ENCODE data around the gene CTDNEP1. TPM values are rescaled to one million over a fixed set of nuclear protein-coding genes. Genes with fewer than 3 reads are reported as not detected.

The CTDNEP1 gene
- total and polyA plus RNA-seq, 12 donors: 30.3 to 177 (median 105) TPM

DNA sequence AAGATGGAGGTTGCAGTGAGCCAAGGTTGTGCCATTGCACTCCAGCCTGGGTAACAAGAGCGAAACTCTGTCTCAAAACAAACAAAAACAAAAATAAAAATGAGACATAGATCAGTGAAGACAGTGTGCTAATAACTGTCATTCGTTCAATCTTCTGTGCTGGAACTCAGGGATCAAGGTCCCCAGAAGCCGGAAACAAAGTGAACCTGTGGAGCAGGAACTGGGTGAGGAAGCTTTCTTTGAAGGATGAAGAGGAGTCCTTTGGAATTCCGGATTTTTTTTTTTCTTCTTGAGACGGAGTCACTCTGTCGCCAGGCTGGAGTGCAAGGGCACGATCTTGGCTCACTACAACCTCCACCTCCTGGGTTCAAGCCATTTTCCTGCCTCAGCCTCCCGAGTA, 27.9 kb upstream of the CTDNEP1 start:
- H3K4me1 ChIP-seq (replicated peaks in 1 of 2): peaks cover 18 to 21% of the 10 kb centered on the region in 2 donors
- intact Hi-C loops (cut with DNase I): no loop called here
- H3K4me3 ChIP-seq: no peak overlapping the region
- no peak for DNase-seq
- no peak overlapping the region for H3K27ac ChIP-seq
- WGBS, 4 donors: 74 to 84% (median 79%) methylated on average over 8 of the region's 8 CpGs
- no peak for TF ChIP-seq POLR2A (IDR thresholded peaks at IDR 0.05)
- TF ChIP-seq, protein P1, sequence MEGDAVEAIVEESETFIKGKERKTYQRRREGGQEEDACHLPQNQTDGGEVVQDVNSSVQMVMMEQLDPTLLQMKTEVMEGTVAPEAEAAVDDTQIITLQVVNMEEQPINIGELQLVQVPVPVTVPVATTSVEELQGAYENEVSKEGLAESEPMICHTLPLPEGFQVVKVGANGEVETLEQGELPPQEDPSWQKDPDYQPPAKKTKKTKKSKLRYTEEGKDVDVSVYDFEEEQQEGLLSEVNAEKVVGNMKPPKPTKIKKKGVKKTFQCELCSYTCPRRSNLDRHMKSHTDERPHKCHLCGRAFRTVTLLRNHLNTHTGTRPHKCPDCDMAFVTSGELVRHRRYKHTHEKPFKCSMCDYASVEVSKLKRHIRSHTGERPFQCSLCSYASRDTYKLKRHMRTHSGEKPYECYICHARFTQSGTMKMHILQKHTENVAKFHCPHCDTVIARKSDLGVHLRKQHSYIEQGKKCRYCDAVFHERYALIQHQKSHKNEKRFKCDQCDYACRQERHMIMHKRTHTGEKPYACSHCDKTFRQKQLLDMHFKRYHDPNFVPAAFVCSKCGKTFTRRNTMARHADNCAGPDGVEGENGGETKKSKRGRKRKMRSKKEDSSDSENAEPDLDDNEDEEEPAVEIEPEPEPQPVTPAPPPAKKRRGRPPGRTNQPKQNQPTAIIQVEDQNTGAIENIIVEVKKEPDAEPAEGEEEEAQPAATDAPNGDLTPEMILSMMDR (IDR thresholded peaks at IDR 0.05): no peak
- no peaks in the 10 kb centered on the region for H3K27me3 ChIP-seq
- H3K36me3 ChIP-seq (replicated peaks in 1 of 2): no peaks in the 10 kb centered on the region
- no peaks in the 10 kb centered on the region for H3K9me3 ChIP-seq (replicated peaks in 1 of 3)

DNA sequence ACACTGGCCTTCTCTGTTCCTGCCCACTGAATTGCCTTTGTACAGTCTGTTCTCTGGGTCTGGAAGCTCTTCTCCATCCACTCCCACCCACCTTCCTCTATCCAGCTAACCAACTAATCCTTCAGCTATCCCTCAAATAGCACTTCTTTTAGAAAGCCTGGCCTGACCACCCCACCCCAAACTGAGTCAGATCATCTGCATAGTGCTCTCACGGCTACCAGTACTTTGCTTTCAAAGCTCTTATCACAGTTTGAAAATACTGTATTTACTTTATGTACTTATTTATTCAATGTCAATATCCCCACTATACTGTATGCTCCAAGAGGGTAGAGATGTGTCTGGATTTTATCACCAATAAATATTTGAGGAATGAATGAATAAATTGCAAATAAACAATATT, 15.2 kb upstream of the CTDNEP1 start:
- Histone ChIP-seq H3K27me3 (no peaks in the 10 kb centered on the region), H3K9me3 (replicated peaks in 1 of 3) (no peaks in the 10 kb centered on the region), H3K4me1 (replicated peaks in 1 of 2) (peaks cover 0 to 8% of the 10 kb centered on the region in 2 donors), H3K4me3 (no peak overlapping the region), H3K27ac (no peak overlapping the region), H3K36me3 (replicated peaks in 1 of 2) (no peaks in the 10 kb centered on the region)
- 49 to 64% (median 58%) methylated on average over 1 of the region's 1 CpG for WGBS, 4 donors
- intact Hi-C loops (cut with DNase I): no loop called here
- no peak for DNase-seq
- TF ChIP-seq POLR2A (IDR thresholded peaks at IDR 0.05): no peak
- TF ChIP-seq, protein P1 (IDR thresholded peaks at IDR 0.05): no peak

DNA sequence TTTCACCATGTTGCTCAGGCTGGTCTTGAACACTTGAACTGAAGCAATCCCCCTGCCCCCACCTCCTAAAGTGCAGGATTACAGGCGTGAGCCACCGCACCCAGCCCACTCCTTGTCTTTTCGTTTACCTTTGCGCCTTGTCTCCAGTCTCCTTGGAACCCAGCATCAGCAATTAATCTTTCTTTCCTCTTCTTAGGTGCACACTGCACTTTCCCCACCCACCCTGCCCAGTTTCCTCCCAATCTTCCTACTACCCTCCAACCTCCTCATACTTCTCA, 12.2 kb upstream of the CTDNEP1 start:
- intact Hi-C loops (cut with DNase I): loop anchor here in 1 of 2 donors (5.0 kb wide), 1 partner anchor 39 kb away; no protein-coding TSS in a partner anchor
- H3K27ac ChIP-seq: no peak overlapping the region
- 62 to 75% (median 65%) methylated on average over 4 of the region's 4 CpGs for WGBS, 4 donors
- peaks cover 0 to 3% of the 10 kb centered on the region in 2 donors for H3K36me3 ChIP-seq (replicated peaks in 1 of 2)
- TF ChIP-seq POLR2A (IDR thresholded peaks at IDR 0.05): no peak
- TF ChIP-seq, protein P1 (IDR thresholded peaks at IDR 0.05): no peak
- peak overlapping the region in 1 of 4 donors; percentile 23 for H3K4me3 ChIP-seq
- peaks cover 12 to 21% of the 10 kb centered on the region in 2 donors for H3K4me1 ChIP-seq (replicated peaks in 1 of 2)
- no peaks in the 10 kb centered on the region for H3K27me3 ChIP-seq
- DNase-seq: no peak
- H3K9me3 ChIP-seq (replicated peaks in 1 of 3): no peaks in the 10 kb centered on the region

DNA sequence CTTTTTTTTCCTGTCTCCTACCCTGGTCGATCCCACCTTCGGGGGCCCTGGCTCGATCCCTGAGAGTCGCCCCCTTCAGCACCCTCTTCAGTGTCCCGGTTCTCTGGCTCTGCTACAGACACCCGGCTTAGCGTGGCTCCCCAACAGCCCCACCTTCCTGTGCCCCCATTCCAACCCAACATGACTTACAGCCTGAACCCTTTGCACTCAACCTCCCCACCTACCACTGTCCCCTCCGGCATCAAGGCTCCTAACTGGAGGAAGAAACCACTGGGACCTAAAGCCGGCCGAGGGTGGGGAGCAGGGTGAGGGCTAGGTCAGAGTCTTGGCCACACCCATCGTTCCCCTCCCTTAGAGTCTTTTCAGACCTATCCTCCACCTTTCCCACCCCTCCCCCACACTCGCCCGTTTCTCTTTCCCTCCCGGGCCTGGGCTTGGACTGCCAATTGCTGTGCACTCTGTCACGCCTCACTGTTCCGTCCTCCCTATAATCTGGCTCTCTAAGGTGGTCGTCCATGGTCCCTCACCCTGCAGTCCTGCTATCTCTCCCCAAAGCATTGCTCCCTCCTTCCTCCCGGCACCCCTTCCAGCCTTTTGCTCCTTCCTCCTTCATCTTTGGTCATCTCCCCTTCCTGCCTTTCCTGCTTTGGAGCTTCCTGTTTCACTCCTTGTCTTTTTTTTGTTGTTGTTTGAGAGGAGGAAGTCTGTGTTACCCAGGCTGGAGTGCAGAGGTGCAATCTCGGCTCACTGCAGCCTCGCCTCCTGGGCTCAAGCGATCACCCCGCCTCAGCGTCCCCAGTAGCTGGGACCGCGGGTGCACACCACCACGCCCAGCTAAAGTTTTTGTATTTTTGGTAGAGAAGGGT, 11.6 kb upstream of the CTDNEP1 start:
- no peaks in the 10 kb centered on the region for H3K27me3 ChIP-seq
- intact Hi-C loops (cut with DNase I): loop anchor here in 1 of 2 donors (5.0 kb wide), 1 partner anchor 39 kb away; no protein-coding TSS in a partner anchor

More for the DNA sequence above, 11.6 kb upstream of the CTDNEP1 start:
- Histone ChIP-seq H3K4me3 (peak overlapping the region in 1 of 4 donors; percentile 23), H3K4me1 (replicated peaks in 1 of 2) (peaks cover 12 to 21% of the 10 kb centered on the region in 2 donors), H3K36me3 (replicated peaks in 1 of 2) (peaks cover 0 to 8% of the 10 kb centered on the region in 2 donors), H3K27ac (no peak overlapping the region), H3K9me3 (replicated peaks in 1 of 3) (no peaks in the 10 kb centered on the region)
- TF ChIP-seq POLR2A (IDR thresholded peaks at IDR 0.05): no peak
- TF ChIP-seq, protein P1 (IDR thresholded peaks at IDR 0.05): no peak
- DNase-seq: peak in 1 of 7 donors; percentile 48
- 28 to 39% (median 34%) methylated on average over 26 of the region's 26 CpGs for WGBS, 4 donors
